GM21515 (cell line): ENCODE results near the gene TIMM44.
"Not testable (repeated sequence)": the region's sequence is repeated elsewhere in the genome, so short reads cannot be mapped to it uniquely, and the experiment has no call there.

ENCODE experiments used
- ATAC-seq: cut with Tn5 transposase; IDR thresholded peaks from one replicate; pipeline ENCODE4 v1.9.1; 2021; ENCODE audit not compliant: unreplicated experiment

Gene TIMM44

GRCh38 chr19:7926021-7926726, 17.3 kb downstream of the TIMM44 start, which contains the start of gene CTXN1:
CTXN1 (minus strand) TSS chr19:7926135; CDS start chr19:7925538, 597 bp downstream.
- no peak for ATAC-seq

GRCh38 chr19:7925171-7925851, 18.2 kb downstream of the TIMM44 start:
- no peak for ATAC-seq

GRCh38 chr19:7924651-7925170, 18.8 kb downstream of the TIMM44 start:
- ATAC-seq: no peak

GRCh38 chr19:7924241-7924640, 19.2 kb downstream of the TIMM44 start:
- ATAC-seq: no peak

GRCh38 chr19:7923295-7924191, 19.9 kb downstream of the TIMM44 start:
- ATAC-seq: no peak

- ATAC-seq: no peak
Measured at GRCh38 chr19:7922836-7923195, 20.6 kb downstream of the TIMM44 start.

GRCh38 chr19:7921967-7922835, 21.3 kb downstream of the TIMM44 start:
- ATAC-seq: no peak

GRCh38 chr19:7921302-7921966, 22.0 kb downstream of the TIMM44 start:
- ATAC-seq: no peak

GRCh38 chr19:7920519-7921301, 22.8 kb downstream of the TIMM44 start:
- ATAC-seq: peak; percentile 32

GRCh38 chr19:7919610-7920518, 23.6 kb downstream of the TIMM44 start, which contains the start of gene SNAPC2:
SNAPC2 (plus strand) TSS chr19:7920338; CDS start chr19:7920367, 29 bp downstream.
- peak; percentile 45 for ATAC-seq

GRCh38 chr19:7918615-7919421, 24.6 kb downstream of the TIMM44 start:
- no peak for ATAC-seq

GRCh38 chr19:7918062-7918614, 25.3 kb downstream of the TIMM44 start:
- ATAC-seq: not testable (repeated sequence)

- ATAC-seq: no peak
Measured at GRCh38 chr19:7917267-7918061, 26.0 kb downstream of the TIMM44 start.

- ATAC-seq: no peak
Measured at GRCh38 chr19:7916955-7917266, 26.6 kb downstream of the TIMM44 start.

- no peak for ATAC-seq
Measured at GRCh38 chr19:7916103-7916954, 27.1 kb downstream of the TIMM44 start.
